Sigmoid colon (tissue), 7 donors: ENCODE data around the gene OR52K2. TPM values are rescaled to one million over a fixed set of nuclear protein-coding genes. Genes with fewer than 3 reads are reported as not detected.

ENCODE experiments used
- DNase-seq: peaks from one replicate; pipeline ENCODE4 v3.0.0-alpha.2; 2019
- H3K27ac ChIP-seq, 4 donors: fragments of 200-600 bp; sonication (generic); one replicate each; pipeline ENCODE4 v1.5.1; 2016 to 2019; ENCODE audit warnings: mild to moderate bottlenecking in 1 of 4
- H3K27me3 ChIP-seq, 3 donors: fragments of 200-600 bp; sonication (generic); one replicate each; pipeline ENCODE4 v1.5.1; 2019; ENCODE audit warnings: mild to moderate bottlenecking in 1 of 3
- H3K36me3 ChIP-seq, 4 donors: fragments of 200-600 bp; sonication (generic); one replicate each; pipeline ENCODE4 v1.5.1; 2016 to 2019
- H3K4me1 ChIP-seq, 4 donors: fragments of 200-600 bp; sonication (generic); one replicate each; pipeline ENCODE4 v1.5.1; 2017 to 2019
- H3K4me3 ChIP-seq, 4 donors: fragments of 200-600 bp; sonication (generic); one replicate each; pipeline ENCODE4 v1.5.1; 2017 to 2019; ENCODE audit warnings: mild to moderate bottlenecking in 2 of 4, moderate library complexity in 1 of 4
- H3K9me3 ChIP-seq, 4 donors: fragments of 200-600 bp in 3 of 4; sonication (generic) in 3 of 4; one replicate each; pipeline versions ENCODE4 v1.5.1 to v1.6.1; 2013 to 2019
- CTCF ChIP-seq, 4 experiments: fragments of 450-650 bp in 3 of 4; fragments of 200-600 bp in 1 of 4; IDR thresholded peaks; one replicate each; pipeline ENCODE4 v1.5.1; 2016 to 2019; ENCODE audit warnings: antibody characterized with exemption in 4 of 4, mild to moderate bottlenecking in 3 of 4, moderate library complexity in 2 of 4
- EP300 ChIP-seq, 4 donors: sonication (generic); formaldehyde crosslinking; IDR thresholded peaks; one replicate each; pipeline ENCODE4 v1.6.1; 2017; ENCODE audit warnings: antibody characterized with exemption in 4 of 4
- POLR2A ChIP-seq, 2 donors: fragments of 450-650 bp; IDR thresholded peaks; one replicate each; pipeline ENCODE4 v1.6.1; 2016; ENCODE audit warnings: antibody characterized with exemption in 2 of 2, mild to moderate bottlenecking in 2 of 2, moderate library complexity in 2 of 2
- POLR2AphosphoS5 ChIP-seq, 4 donors: sonication (generic); formaldehyde crosslinking; IDR thresholded peaks; one replicate each; pipeline ENCODE4 v1.6.1; 2017; ENCODE audit warnings: antibody characterized with exemption in 4 of 4
- WGBS, 2 donors: extraction: QIAGEN DNeasy Blood & Tissue Kit; methylation state at CpG; one replicate each; pipeline ENCODE4 v1.1.7; 2013; 5-methylcytosine and 5-hydroxymethylcytosine counted together
- intact Hi-C: fragments of 100-400 bp; cut with DNase I; formaldehyde crosslinking; loops from one replicate; pipeline ENCODE4 v1.15.1; 2023
- polyA plus RNA-seq, 3 donors: library from polyadenylated mRNA; stranded (reverse); fragments of 200-250 nt; gene quantifications; one replicate each; pipeline ENCODE4 v1.2.3, GENCODE V29; 2013
- total RNA-seq, 4 donors: library from RNA; depleted of rRNA; stranded (reverse); fragments of >200 nt; gene quantifications; one replicate each; pipeline ENCODE4 v1.1.0, GENCODE V29; 2016
- donor health status: healthy with polysubstance abuse.
- donor health status: Bipolar disorder and iron deficiency.
- donor health status: healthy.

Gene OR52K2
- total and polyA plus RNA-seq, 7 donors = 0.41 TPM; not detected in 6

DNA sequence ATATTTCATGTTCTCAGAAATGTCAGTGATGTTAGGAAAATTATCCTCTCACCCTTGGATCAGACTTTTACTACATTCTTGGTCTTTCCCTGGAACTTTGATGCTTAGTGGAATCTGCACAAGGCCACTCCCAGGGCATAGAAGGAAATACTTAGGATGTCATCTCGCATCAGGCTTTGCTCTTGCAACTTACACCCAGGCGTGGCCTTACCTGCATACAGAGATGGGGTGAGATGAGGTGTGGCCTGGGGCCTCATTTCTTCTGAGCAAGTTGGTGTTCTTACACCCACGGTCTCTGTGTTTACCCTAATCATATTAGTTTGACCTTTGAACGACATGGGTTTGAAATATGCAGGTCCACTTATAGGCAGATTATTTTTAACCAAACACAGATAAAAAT is 19.0 kb upstream of the OR52K2 start:
- H3K27me3 ChIP-seq = no peaks in the 10 kb centered on the region
- DNase-seq = no peak
- intact Hi-C loops = no loop called here
- no peak overlapping the region for H3K4me3 ChIP-seq
- WGBS, 2 donors = 12 to 62% methylated on average over 4 of the region's 4 CpGs
- no peak overlapping the region for H3K27ac ChIP-seq
- no peaks in the 10 kb centered on the region for H3K9me3 ChIP-seq
- H3K36me3 ChIP-seq = no peaks in the 10 kb centered on the region
- TF ChIP-seq CTCF (IDR thresholded peaks at IDR 0.05) (no peak), POLR2AphosphoS5 (IDR thresholded peaks at IDR 0.05) (no peak), POLR2A (IDR thresholded peaks at IDR 0.05) (no peak), EP300 (IDR thresholded peaks at IDR 0.05) (no peak)
- no peaks in the 10 kb centered on the region for H3K4me1 ChIP-seq

GRCh38 chr11:4433856-4434255 is 15.2 kb upstream of the OR52K2 start:
- intact Hi-C loops = no loop called here
- WGBS, 2 donors = 75% methylated on average over 2 of the region's 2 CpGs
- H3K4me1 ChIP-seq = no peaks in the 10 kb centered on the region
- H3K27me3 ChIP-seq = no peaks in the 10 kb centered on the region
- H3K4me3 ChIP-seq = no peak overlapping the region
- H3K9me3 ChIP-seq = no peaks in the 10 kb centered on the region
- no peak overlapping the region for H3K27ac ChIP-seq
- no peaks in the 10 kb centered on the region for H3K36me3 ChIP-seq
- DNase-seq = no peak
- TF ChIP-seq EP300 (IDR thresholded peaks at IDR 0.05) = no peak
- TF ChIP-seq POLR2A (IDR thresholded peaks at IDR 0.05) = no peak
- TF ChIP-seq POLR2AphosphoS5 (IDR thresholded peaks at IDR 0.05) = no peak
- no peak for TF ChIP-seq CTCF (IDR thresholded peaks at IDR 0.05)

DNA sequence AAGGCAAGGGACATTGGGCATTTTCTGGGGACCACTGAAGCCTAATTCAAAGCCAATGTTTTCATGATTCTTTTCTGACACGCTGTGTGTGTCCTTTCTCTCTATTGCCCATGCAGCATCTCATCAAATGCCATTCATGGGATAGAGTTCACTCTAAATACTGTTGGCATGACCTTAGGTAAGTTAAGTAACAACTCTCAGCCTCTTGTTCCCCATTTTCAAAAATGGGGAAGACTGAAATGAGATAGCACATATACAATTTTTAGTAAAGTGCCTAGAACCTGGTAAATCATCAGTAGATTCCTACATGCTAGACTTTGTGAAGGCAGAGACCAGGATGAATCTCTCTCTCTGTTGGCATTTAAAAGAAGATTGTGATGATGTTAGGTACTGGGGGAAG is 12.7 kb upstream of the OR52K2 start:
- Histone ChIP-seq H3K9me3 (no peaks in the 10 kb centered on the region), H3K27ac (no peak overlapping the region), H3K4me1 (no peaks in the 10 kb centered on the region), H3K4me3 (no peak overlapping the region), H3K36me3 (no peaks in the 10 kb centered on the region), H3K27me3 (no peaks in the 10 kb centered on the region)
- 75 to 84% methylated on average over 1 of the region's 1 CpG for WGBS, 2 donors
- intact Hi-C loops = no loop called here
- no peak for DNase-seq
- TF ChIP-seq POLR2A (IDR thresholded peaks at IDR 0.05) (no peak), EP300 (IDR thresholded peaks at IDR 0.05) (no peak), POLR2AphosphoS5 (IDR thresholded peaks at IDR 0.05) (no peak), CTCF (IDR thresholded peaks at IDR 0.05) (no peak)

DNA sequence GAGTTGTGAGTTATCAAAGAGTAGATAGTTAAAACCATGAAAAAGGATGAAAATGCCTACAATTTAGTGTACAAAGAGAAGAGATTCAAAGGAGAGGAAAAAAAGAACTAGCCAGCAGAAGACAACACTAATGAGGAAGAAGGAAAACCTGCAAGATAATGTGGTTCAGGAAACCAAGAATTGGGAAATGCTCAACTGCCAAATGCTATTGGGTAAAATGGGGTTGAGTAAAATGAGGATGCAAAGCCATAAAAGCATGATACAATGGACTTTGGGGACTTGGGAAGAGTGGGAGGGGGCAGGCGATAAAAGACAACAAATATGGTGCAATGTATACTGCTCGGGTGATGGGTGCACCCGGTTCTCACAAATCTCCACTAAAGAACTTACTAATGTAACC is 7.6 kb upstream of the OR52K2 start:
- no peaks in the 10 kb centered on the region for H3K9me3 ChIP-seq
- no peaks in the 10 kb centered on the region for H3K4me1 ChIP-seq
- no peaks in the 10 kb centered on the region for H3K36me3 ChIP-seq
- no peak for DNase-seq
- WGBS, 2 donors = 86 to 90% methylated on average over 3 of the region's 3 CpGs
- H3K4me3 ChIP-seq = no peak overlapping the region
- H3K27ac ChIP-seq = no peak overlapping the region
- intact Hi-C loops = no loop called here
- TF ChIP-seq EP300 (IDR thresholded peaks at IDR 0.05) = no peak
- TF ChIP-seq CTCF (IDR thresholded peaks at IDR 0.05) = no peak
- H3K27me3 ChIP-seq = no peaks in the 10 kb centered on the region

DNA sequence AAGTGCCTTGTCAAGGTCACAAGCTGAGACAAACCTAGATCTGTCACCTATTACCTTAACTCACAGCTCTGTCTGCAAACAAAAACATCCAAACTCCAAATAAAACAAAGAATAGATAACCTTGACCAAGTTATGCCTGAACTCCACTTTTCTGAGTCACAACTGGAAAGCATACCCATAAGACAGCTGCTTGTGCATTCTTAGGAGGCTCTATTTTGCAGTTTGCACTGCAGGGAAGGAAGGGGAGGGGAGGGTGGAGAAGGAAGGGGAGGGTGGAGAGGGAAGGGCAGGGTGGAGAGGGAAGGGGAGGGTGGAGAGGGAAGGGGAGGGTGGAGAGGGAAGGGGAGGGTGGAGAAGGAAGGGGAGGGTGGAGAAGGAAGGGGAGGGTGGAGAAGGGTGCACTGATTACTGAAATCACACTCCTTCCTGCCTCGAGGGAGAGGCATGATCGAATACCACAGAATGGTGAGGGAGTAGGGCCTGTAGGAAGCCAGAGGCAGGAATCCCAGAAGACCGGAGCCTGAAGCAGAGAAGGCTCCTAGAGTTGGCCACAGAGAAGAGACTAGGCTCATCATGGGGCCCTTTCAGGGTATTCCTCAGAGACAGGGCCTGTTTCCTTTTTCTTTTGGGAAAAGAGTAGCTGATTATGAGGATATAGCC is 5.7 kb upstream of the OR52K2 start:
- TF ChIP-seq POLR2A (IDR thresholded peaks at IDR 0.05) = no peak
- no peak for TF ChIP-seq CTCF (IDR thresholded peaks at IDR 0.05)
- no peak for TF ChIP-seq EP300 (IDR thresholded peaks at IDR 0.05)
- TF ChIP-seq POLR2AphosphoS5 (IDR thresholded peaks at IDR 0.05) = no peak
- Histone ChIP-seq H3K36me3 (no peaks in the 10 kb centered on the region), H3K4me1 (no peaks in the 10 kb centered on the region), H3K4me3 (no peak overlapping the region), H3K27ac (no peak overlapping the region), H3K9me3 (no peaks in the 10 kb centered on the region), H3K27me3 (no peaks in the 10 kb centered on the region)
- no peak for DNase-seq
- 41 to 43% methylated on average over 3 of the region's 3 CpGs for WGBS, 2 donors
- intact Hi-C loops = no loop called here
